Tongue (tissue), 2 donors: ENCODE data around the gene JHY. TPM values are rescaled to one million over a fixed set of nuclear protein-coding genes. Genes with fewer than 3 reads are reported as not detected.
A peak's percentile ranks its signal among the peaks of the same experiment; 100 is the strongest.

Source experiments
- DNase-seq: peaks from one replicate; pipeline ENCODE4 v3.0.0-alpha.2; 2015
- total RNA-seq: library from RNA; depleted of rRNA; stranded (reverse); fragments of >200 nt; gene quantifications from one replicate; pipeline ENCODE4 v1.2.3, GENCODE V29; 2014

Gene JHY
- total RNA-seq, 1 donor from 2014 or later: 1.1 TPM

GRCh38 chr11:122872046-122872445 lies 10.5 kb upstream of the JHY start:
- no peak for DNase-seq

GRCh38 chr11:122874991-122875390 lies 7.6 kb upstream of the JHY start:
- DNase-seq: no peak

GRCh38 chr11:122877732-122878131 lies 4.8 kb upstream of the JHY start:
- no peak for DNase-seq

- DNase-seq: no peak
Observed at GRCh38 chr11:122879785-122880184, 2.8 kb upstream of the JHY start.

- peak; percentile 66 for DNase-seq
Observed at GRCh38 chr11:122882857-122883645, 492 bp downstream of the JHY start.

GRCh38 chr11:122883646-122883979 lies 1.1 kb downstream of the JHY start:
- no peak for DNase-seq

GRCh38 chr11:122888162-122888561 lies 5.6 kb downstream of the JHY start:
- no peak for DNase-seq

GRCh38 chr11:122893131-122893530 lies 10.6 kb downstream of the JHY start:
- no peak for DNase-seq

- no peak for DNase-seq
Observed at GRCh38 chr11:122895563-122895962, 13.0 kb downstream of the JHY start.

GRCh38 chr11:122897606-122898210 lies 15.1 kb downstream of the JHY start:
- no peak for DNase-seq

GRCh38 chr11:122898799-122899198 lies 16.2 kb downstream of the JHY start:
- DNase-seq: no peak

GRCh38 chr11:122900587-122901202 lies 18.1 kb downstream of the JHY start:
- no peak for DNase-seq

- DNase-seq: no peak
Observed at GRCh38 chr11:122902951-122903350, 20.4 kb downstream of the JHY start.

- peak; percentile 11 for DNase-seq
Observed at GRCh38 chr11:122910775-122911174, 28.2 kb downstream of the JHY start.

GRCh38 chr11:122917311-122917710 lies 34.8 kb downstream of the JHY start:
- DNase-seq: peak; percentile 21

GRCh38 chr11:122918734-122919133 lies 36.2 kb downstream of the JHY start:
- DNase-seq: no peak

GRCh38 chr11:122920579-122920978 lies 38.0 kb downstream of the JHY start:
- DNase-seq: no peak

- peak; percentile 2 for DNase-seq
Observed at GRCh38 chr11:122922893-122923292, 40.3 kb downstream of the JHY start.

GRCh38 chr11:122923302-122923701 lies 40.7 kb downstream of the JHY start:
- DNase-seq: peak; percentile 4

GRCh38 chr11:122931510-122931909 lies 49.0 kb downstream of the JHY start:
- no peak for DNase-seq

- DNase-seq: no peak
Observed at GRCh38 chr11:122933416-122933815, 50.9 kb downstream of the JHY start.

- DNase-seq: no peak
Observed at GRCh38 chr11:122937983-122938382, 55.4 kb downstream of the JHY start.

GRCh38 chr11:122938557-122938956 lies 56.0 kb downstream of the JHY start:
- DNase-seq: no peak

GRCh38 chr11:122951211-122951610 lies 68.7 kb downstream of the JHY start:
- no peak for DNase-seq
